Endothelial cell (in vitro differentiated cells): ENCODE results near the gene SNX32. TPM values are rescaled to one million over a fixed set of nuclear protein-coding genes. Genes with fewer than 3 reads are reported as not detected.
A peak's percentile ranks its signal among the peaks of the same experiment; 100 is the strongest.

ENCODE experiments used
- DNase-seq: peaks from one replicate; pipeline ENCODE4 v3.0.0; 2021; ENCODE audit warnings: low spot score
- H3K27ac Mint-ChIP-seq: one replicate; pipeline ENCODE4 v1.8.0; 2021; ENCODE audit warnings: mixed read lengths, inconsistent platforms; ENCODE audit not compliant: unreplicated experiment
- H3K27me3 Mint-ChIP-seq: one replicate; pipeline ENCODE4 v1.8.0; 2021; ENCODE audit warnings: mild to moderate bottlenecking, moderate library complexity, mixed read lengths, inconsistent platforms; ENCODE audit not compliant: unreplicated experiment
- H3K36me3 Mint-ChIP-seq: one replicate; pipeline ENCODE4 v1.8.0; 2021; ENCODE audit warnings: mild to moderate bottlenecking, low read depth, mixed read lengths, inconsistent platforms; ENCODE audit not compliant: unreplicated experiment
- H3K4me1 Mint-ChIP-seq: one replicate; pipeline ENCODE4 v1.8.0; 2021; ENCODE audit warnings: mild to moderate bottlenecking, mixed read lengths, inconsistent platforms; ENCODE audit not compliant: unreplicated experiment
- H3K4me3 Mint-ChIP-seq: one replicate; pipeline ENCODE4 v1.8.0; 2021; ENCODE audit warnings: mild to moderate bottlenecking, mixed read lengths, inconsistent platforms; ENCODE audit not compliant: unreplicated experiment
- H3K9me3 Mint-ChIP-seq: one replicate; pipeline ENCODE4 v1.8.0; 2021; ENCODE audit warnings: mixed read lengths, inconsistent platforms; ENCODE audit not compliant: unreplicated experiment
- total RNA-seq: library from RNA; stranded (reverse); fragmentation: NEBNext Ultra II Directional; extraction: Animal tissue kit (Norgen Biotek cat#: 25700); gene quantifications from one replicate; pipeline ENCODE4 v1.2.1, GENCODE V29; 2021; ENCODE audit not compliant: unreplicated experiment
- TF ChIP-seq, protein P1 (sequence below): fragments of 200-600 bp; sonication (generic); IDR thresholded peaks from one replicate; pipeline ENCODE4 v1.5.0; 2021; ENCODE audit warnings: antibody characterized with exemption; ENCODE audit not compliant: unreplicated experiment

The SNX32 gene
- total RNA-seq, 1 donor from 2014 or later: 1.2 TPM

- peak overlapping the region; percentile 48 for H3K27ac Mint-ChIP-seq
- no peak for DNase-seq
Observed at GRCh38 chr11:65790902-65791650, 42.7 kb upstream of the SNX32 start.

GRCh38 chr11:65791719-65792213 is 42.0 kb upstream of the SNX32 start:
- Mint-ChIP-seq H3K4me1 (no peaks in the 10 kb centered on the region), H3K27me3 (peaks cover 9% of the 10 kb centered on the region), H3K36me3 (peaks cover 4% of the 10 kb centered on the region), H3K4me3 (no peak overlapping the region), H3K27ac (no peak overlapping the region), H3K9me3 (no peaks in the 10 kb centered on the region)
- TF ChIP-seq, protein P1, sequence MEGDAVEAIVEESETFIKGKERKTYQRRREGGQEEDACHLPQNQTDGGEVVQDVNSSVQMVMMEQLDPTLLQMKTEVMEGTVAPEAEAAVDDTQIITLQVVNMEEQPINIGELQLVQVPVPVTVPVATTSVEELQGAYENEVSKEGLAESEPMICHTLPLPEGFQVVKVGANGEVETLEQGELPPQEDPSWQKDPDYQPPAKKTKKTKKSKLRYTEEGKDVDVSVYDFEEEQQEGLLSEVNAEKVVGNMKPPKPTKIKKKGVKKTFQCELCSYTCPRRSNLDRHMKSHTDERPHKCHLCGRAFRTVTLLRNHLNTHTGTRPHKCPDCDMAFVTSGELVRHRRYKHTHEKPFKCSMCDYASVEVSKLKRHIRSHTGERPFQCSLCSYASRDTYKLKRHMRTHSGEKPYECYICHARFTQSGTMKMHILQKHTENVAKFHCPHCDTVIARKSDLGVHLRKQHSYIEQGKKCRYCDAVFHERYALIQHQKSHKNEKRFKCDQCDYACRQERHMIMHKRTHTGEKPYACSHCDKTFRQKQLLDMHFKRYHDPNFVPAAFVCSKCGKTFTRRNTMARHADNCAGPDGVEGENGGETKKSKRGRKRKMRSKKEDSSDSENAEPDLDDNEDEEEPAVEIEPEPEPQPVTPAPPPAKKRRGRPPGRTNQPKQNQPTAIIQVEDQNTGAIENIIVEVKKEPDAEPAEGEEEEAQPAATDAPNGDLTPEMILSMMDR: no peak
- DNase-seq: no peak

More at GRCh38 chr11:65790902-65791650, 42.7 kb upstream of the SNX32 start:
- H3K27me3 Mint-ChIP-seq: peaks cover 9% of the 10 kb centered on the region
- H3K36me3 Mint-ChIP-seq: peaks cover 4% of the 10 kb centered on the region
- H3K4me3 Mint-ChIP-seq: no peak overlapping the region
- H3K4me1 Mint-ChIP-seq: no peaks in the 10 kb centered on the region
- no peaks in the 10 kb centered on the region for H3K9me3 Mint-ChIP-seq
- TF ChIP-seq, protein P1: no peak

DNA sequence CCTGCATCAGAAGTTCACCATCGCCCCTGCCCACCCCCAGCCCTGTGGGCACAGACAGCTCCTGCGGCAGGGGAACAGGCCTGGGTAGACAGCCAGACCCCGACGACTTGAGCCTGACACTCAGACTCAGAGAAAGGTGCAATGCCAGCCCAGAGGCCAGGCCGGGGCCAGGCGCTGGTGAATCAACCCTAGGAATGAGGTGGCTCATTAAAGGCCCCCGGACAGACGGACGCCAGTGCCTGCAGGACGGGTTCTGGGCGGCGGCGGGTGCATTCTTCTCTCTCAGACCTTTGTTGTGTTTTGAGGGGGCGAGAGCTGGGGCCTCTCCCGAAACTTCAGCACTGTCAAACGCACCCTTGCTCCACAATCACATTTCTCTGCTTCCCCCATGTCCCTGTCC is 41.3 kb upstream of the SNX32 start:
- DNase-seq: no peak
- Mint-ChIP-seq H3K4me1 (no peaks in the 10 kb centered on the region), H3K27me3 (peaks cover 11% of the 10 kb centered on the region), H3K36me3 (peaks cover 4% of the 10 kb centered on the region), H3K27ac (no peak overlapping the region), H3K9me3 (no peaks in the 10 kb centered on the region), H3K4me3 (no peak overlapping the region)
- TF ChIP-seq, protein P1: no peak

DNA sequence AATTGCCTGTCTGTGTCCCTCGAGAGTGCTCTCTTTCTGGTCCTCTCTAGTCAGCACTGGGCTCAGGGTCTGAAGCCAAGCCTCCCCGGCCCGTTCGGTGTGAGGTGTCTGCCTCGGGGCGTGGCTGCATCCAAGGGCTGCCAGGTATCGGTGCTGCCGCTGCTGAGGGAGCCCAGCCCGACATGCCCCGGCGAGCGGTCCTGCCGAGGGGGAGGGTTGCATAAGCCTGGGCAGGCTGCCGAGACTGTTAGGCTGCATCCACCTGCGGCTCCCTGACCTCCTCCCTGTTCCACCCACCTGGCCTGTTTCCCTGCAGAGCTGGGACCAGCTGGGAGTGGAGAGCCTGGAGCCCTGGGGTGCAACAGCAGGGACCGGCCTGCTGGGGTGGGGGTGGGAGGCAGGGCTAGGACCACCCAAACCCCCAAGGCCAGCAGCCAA is 40.6 kb upstream of the SNX32 start:
- Mint-ChIP-seq H3K4me1 (no peaks in the 10 kb centered on the region), H3K4me3 (no peak overlapping the region), H3K27ac (no peak overlapping the region), H3K9me3 (no peaks in the 10 kb centered on the region), H3K36me3 (peaks cover 4% of the 10 kb centered on the region), H3K27me3 (peaks cover 14% of the 10 kb centered on the region)
- DNase-seq: no peak
- TF ChIP-seq, protein P1: no peak
